NCI-H1105 (cell line): ENCODE results near the gene PGPEP1.
"Not testable (repeated sequence)": the region's sequence is repeated elsewhere in the genome, so short reads cannot be mapped to it uniquely, and the experiment has no call there.

Source experiments
- DNase-seq: peaks from one replicate; lab custom pipeline; 2025; lab: John Stamatoyannopoulos, UW

PGPEP1 gene

GRCh38 chr19:18332917-18333530 is 7.4 kb upstream of the PGPEP1 start:
- no peak for DNase-seq

GRCh38 chr19:18333680-18334079 is 6.7 kb upstream of the PGPEP1 start:
- no peak for DNase-seq

- DNase-seq = no peak
These were observed 4.3 kb upstream of the PGPEP1 start for GRCh38 chr19:18336121-18336520.

- no peak for DNase-seq
These were observed 1.9 kb upstream of the PGPEP1 start for GRCh38 chr19:18338541-18338940.

- DNase-seq = no peak
These were observed 675 bp upstream of the PGPEP1 start for GRCh38 chr19:18339723-18340122.

GRCh38 chr19:18340990-18341868 is 831 bp downstream of the PGPEP1 start:
- DNase-seq = peak; percentile 21

GRCh38 chr19:18342090-18342632 is 1.8 kb downstream of the PGPEP1 start:
- DNase-seq = no peak

- no peak for DNase-seq
These were observed 4.2 kb downstream of the PGPEP1 start for GRCh38 chr19:18344582-18344950.

- DNase-seq = no peak
These were observed 4.9 kb downstream of the PGPEP1 start for GRCh38 chr19:18345296-18345695.

- DNase-seq = peak; percentile 1
These were observed 5.7 kb downstream of the PGPEP1 start for GRCh38 chr19:18346091-18346490.

- no peak for DNase-seq
These were observed 7.8 kb downstream of the PGPEP1 start for GRCh38 chr19:18348171-18348570.

- DNase-seq = not testable (repeated sequence)
These were observed 8.5 kb downstream of the PGPEP1 start for GRCh38 chr19:18348818-18349339.

- peak; percentile 26 for DNase-seq
These were observed 9.2 kb downstream of the PGPEP1 start for GRCh38 chr19:18349524-18350128.

- no peak for DNase-seq
These were observed 10.1 kb downstream of the PGPEP1 start for GRCh38 chr19:18350490-18350889.

GRCh38 chr19:18351544-18351943 is 11.1 kb downstream of the PGPEP1 start:
- DNase-seq = no peak

GRCh38 chr19:18353378-18354005 is 13.1 kb downstream of the PGPEP1 start:
- DNase-seq = no peak

- DNase-seq = not testable (repeated sequence)
These were observed 14.3 kb downstream of the PGPEP1 start for GRCh38 chr19:18354743-18355142.

GRCh38 chr19:18357041-18357440 is 16.6 kb downstream of the PGPEP1 start:
- no peak for DNase-seq

GRCh38 chr19:18361646-18362045 is 21.2 kb downstream of the PGPEP1 start:
- DNase-seq = no peak

GRCh38 chr19:18362934-18363542 is 22.6 kb downstream of the PGPEP1 start:
- no peak for DNase-seq

- DNase-seq = no peak
These were observed 23.4 kb downstream of the PGPEP1 start for GRCh38 chr19:18363787-18364186.
